ENCODE measurements around the gene ST3GAL3.

Gene ST3GAL3

GRCh38 chr1:43699281-43699680 is 8.1 kb upstream of the ST3GAL3 start:
- H3K27ac ChIP-seq (ENCODE audit: low read depth, low read length), result no peak overlapping the region
- no peaks in the 10 kb centered on the region for H3K9me3 ChIP-seq (ENCODE audit: control insufficient read depth in 1 of 2, low read length in 2 of 2)
- peaks cover 71 to 96% of the 10 kb centered on the region in 2 donors for H3K36me3 ChIP-seq (ENCODE audit: control insufficient read depth in 1 of 2, insufficient read depth in 2 of 2, low read length in 2 of 2)
- H3K27me3 ChIP-seq (ENCODE audit: control insufficient read depth in 1 of 2, insufficient read depth in 2 of 2, low read length in 2 of 2), result no peaks in the 10 kb centered on the region
- H3K9ac ChIP-seq (ENCODE audit: low read depth in 1 of 2, low read length in 2 of 2), result no peak overlapping the region
- H3K4me1 ChIP-seq (ENCODE audit: control insufficient read depth in 1 of 2, insufficient read depth in 2 of 2, low read length in 2 of 2), result no peaks in the 10 kb centered on the region
- H3K4me3 ChIP-seq (ENCODE audit: low read depth in 1 of 2, low read length in 2 of 2), result no peak overlapping the region

- no peak overlapping the region for H3K4me3 ChIP-seq (ENCODE audit: low read depth in 1 of 2, low read length in 2 of 2)
- peaks cover 16 to 18% of the 10 kb centered on the region in 2 donors for H3K4me1 ChIP-seq (ENCODE audit: control insufficient read depth in 1 of 2, insufficient read depth in 2 of 2, low read length in 2 of 2)
- H3K36me3 ChIP-seq (ENCODE audit: control insufficient read depth in 1 of 2, insufficient read depth in 2 of 2, low read length in 2 of 2), result peaks cover 39 to 65% of the 10 kb centered on the region in 2 donors
- no peak overlapping the region for H3K9ac ChIP-seq (ENCODE audit: low read depth in 1 of 2, low read length in 2 of 2)
- H3K27ac ChIP-seq (ENCODE audit: low read depth, low read length), result no peak overlapping the region
- no peaks in the 10 kb centered on the region for H3K27me3 ChIP-seq (ENCODE audit: control insufficient read depth in 1 of 2, insufficient read depth in 2 of 2, low read length in 2 of 2)
- H3K9me3 ChIP-seq (ENCODE audit: control insufficient read depth in 1 of 2, low read length in 2 of 2), result no peaks in the 10 kb centered on the region
These were observed 3.5 kb upstream of the ST3GAL3 start for GRCh38 chr1:43703836-43704235.

GRCh38 chr1:43704838-43705237 is 2.5 kb upstream of the ST3GAL3 start:
- Histone ChIP-seq H3K4me1 (ENCODE audit: control insufficient read depth in 1 of 2, insufficient read depth in 2 of 2, low read length in 2 of 2) (peaks cover 16 to 18% of the 10 kb centered on the region in 2 donors), H3K9me3 (ENCODE audit: control insufficient read depth in 1 of 2, low read length in 2 of 2) (no peaks in the 10 kb centered on the region), H3K4me3 (ENCODE audit: low read depth in 1 of 2, low read length in 2 of 2) (no peak overlapping the region), H3K27me3 (ENCODE audit: control insufficient read depth in 1 of 2, insufficient read depth in 2 of 2, low read length in 2 of 2) (no peaks in the 10 kb centered on the region), H3K27ac (ENCODE audit: low read depth, low read length) (no peak overlapping the region), H3K36me3 (ENCODE audit: control insufficient read depth in 1 of 2, insufficient read depth in 2 of 2, low read length in 2 of 2) (peaks cover 39 to 55% of the 10 kb centered on the region in 2 donors), H3K9ac (ENCODE audit: low read depth in 1 of 2, low read length in 2 of 2) (no peak overlapping the region)

DNA sequence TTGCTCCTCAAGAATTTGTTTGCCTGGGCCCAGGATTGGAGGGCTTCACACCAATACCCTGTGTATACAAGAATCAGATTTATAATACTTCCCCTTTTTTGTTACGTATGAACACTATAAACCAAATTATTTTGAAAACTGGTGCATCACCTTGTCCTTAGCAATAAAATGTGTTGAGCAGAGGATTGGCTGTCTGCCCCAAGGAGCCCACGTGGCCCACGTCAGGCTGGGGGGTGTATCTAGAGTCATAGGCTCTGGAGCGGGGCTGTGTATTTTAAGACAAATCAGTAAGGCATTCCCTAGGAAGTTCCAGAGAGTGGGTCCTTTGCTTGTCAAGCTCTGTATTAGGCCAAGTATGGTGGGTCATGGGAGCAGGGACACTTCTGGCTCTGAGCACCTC is 2.0 kb upstream of the ST3GAL3 start:
- no peaks in the 10 kb centered on the region for H3K9me3 ChIP-seq (ENCODE audit: control insufficient read depth in 1 of 2, low read length in 2 of 2)

DNA sequence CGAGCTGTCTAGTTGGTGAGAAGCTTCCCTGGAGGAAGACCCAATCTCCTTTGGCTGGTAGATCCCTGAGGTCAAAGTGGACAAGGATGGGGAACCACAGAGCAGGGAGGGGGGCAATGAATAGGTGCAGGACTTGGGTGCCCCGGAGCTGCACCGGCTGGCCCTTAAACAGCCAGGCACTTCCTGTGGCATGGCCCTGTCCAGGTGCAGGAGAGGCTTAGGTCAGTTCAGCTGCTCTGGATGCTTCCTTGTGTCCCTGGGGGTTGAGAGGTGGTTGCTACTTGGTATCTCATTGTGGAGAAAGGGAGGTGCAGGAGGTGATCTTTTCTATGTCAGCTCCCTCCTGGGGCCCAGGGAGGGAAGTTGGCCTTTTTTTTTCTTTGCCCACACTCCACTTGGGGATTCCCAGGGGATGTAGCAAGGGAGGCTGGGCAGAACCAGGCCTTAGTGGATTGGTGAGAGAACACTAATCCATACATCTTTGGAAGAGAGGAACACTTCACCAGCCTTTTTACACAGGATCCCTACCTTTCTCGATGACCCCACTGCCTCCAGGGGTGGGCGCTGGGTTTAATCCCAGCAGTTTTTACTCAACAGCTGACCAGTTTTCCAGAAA is 1.2 kb upstream of the ST3GAL3 start:
- Histone ChIP-seq H3K4me3 (ENCODE audit: low read depth in 1 of 2, low read length in 2 of 2) (peak overlapping the region in 1 of 2 donors; percentile 91), H3K27me3 (ENCODE audit: control insufficient read depth in 1 of 2, insufficient read depth in 2 of 2, low read length in 2 of 2) (no peaks in the 10 kb centered on the region), H3K9me3 (ENCODE audit: control insufficient read depth in 1 of 2, low read length in 2 of 2) (no peaks in the 10 kb centered on the region), H3K36me3 (ENCODE audit: control insufficient read depth in 1 of 2, insufficient read depth in 2 of 2, low read length in 2 of 2) (peaks cover 35 to 45% of the 10 kb centered on the region in 2 donors), H3K9ac (ENCODE audit: low read depth in 1 of 2, low read length in 2 of 2) (no peak overlapping the region), H3K27ac (ENCODE audit: low read depth, low read length) (no peak overlapping the region), H3K4me1 (ENCODE audit: control insufficient read depth in 1 of 2, insufficient read depth in 2 of 2, low read length in 2 of 2) (peaks cover 16 to 18% of the 10 kb centered on the region in 2 donors)

More for the DNA sequence above, 2.0 kb upstream of the ST3GAL3 start:
- no peak overlapping the region for H3K4me3 ChIP-seq (ENCODE audit: low read depth in 1 of 2, low read length in 2 of 2)
- H3K9ac ChIP-seq (ENCODE audit: low read depth in 1 of 2, low read length in 2 of 2), result no peak overlapping the region
- H3K27ac ChIP-seq (ENCODE audit: low read depth, low read length), result no peak overlapping the region
- no peaks in the 10 kb centered on the region for H3K27me3 ChIP-seq (ENCODE audit: control insufficient read depth in 1 of 2, insufficient read depth in 2 of 2, low read length in 2 of 2)
- peaks cover 16 to 18% of the 10 kb centered on the region in 2 donors for H3K4me1 ChIP-seq (ENCODE audit: control insufficient read depth in 1 of 2, insufficient read depth in 2 of 2, low read length in 2 of 2)
- peaks cover 38 to 50% of the 10 kb centered on the region in 2 donors for H3K36me3 ChIP-seq (ENCODE audit: control insufficient read depth in 1 of 2, insufficient read depth in 2 of 2, low read length in 2 of 2)

DNA sequence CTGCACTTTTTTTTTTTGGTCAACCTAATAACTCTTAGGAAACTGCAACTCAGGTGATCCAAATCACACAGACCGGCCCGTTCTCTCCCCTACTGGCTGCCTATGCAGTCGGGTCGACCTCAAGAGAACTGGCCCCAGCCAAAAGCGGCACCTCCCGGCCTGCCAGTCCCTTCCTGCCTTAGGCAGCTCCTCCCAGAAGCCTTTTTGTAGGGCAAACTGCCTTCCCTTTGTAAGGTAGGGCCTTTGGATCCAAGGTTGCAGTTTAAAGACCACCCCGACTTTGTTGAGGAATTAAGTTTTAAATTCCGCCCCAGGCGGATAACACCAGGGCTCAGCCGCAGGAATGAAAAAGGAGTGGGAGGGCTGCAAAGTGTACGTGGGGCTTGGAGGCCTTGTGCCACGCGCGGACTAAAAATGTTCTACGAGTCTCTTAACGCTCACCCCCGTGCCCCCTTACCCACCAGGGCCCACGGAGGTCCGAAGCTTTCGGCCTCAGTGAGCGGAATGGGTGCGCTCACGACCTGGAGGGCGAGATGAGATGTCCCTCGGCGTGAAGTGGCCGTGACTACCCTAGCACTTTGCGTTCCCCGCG is 642 bp upstream of the ST3GAL3 start:
- Histone ChIP-seq H3K4me1 (ENCODE audit: control insufficient read depth in 1 of 2, insufficient read depth in 2 of 2, low read length in 2 of 2) (peaks cover 16 to 18% of the 10 kb centered on the region in 2 donors), H3K36me3 (ENCODE audit: control insufficient read depth in 1 of 2, insufficient read depth in 2 of 2, low read length in 2 of 2) (peaks cover 29 to 39% of the 10 kb centered on the region in 2 donors), H3K9ac (ENCODE audit: low read depth in 1 of 2, low read length in 2 of 2) (peak overlapping the region; percentile 66 to 84), H3K27ac (ENCODE audit: low read depth, low read length) (no peak overlapping the region), H3K4me3 (ENCODE audit: low read depth in 1 of 2, low read length in 2 of 2) (peak overlapping the region; percentile 78 to 91), H3K9me3 (ENCODE audit: control insufficient read depth in 1 of 2, low read length in 2 of 2) (no peaks in the 10 kb centered on the region), H3K27me3 (ENCODE audit: control insufficient read depth in 1 of 2, insufficient read depth in 2 of 2, low read length in 2 of 2) (no peaks in the 10 kb centered on the region)

- Histone ChIP-seq H3K4me3 (ENCODE audit: low read depth in 1 of 2, low read length in 2 of 2) (peak overlapping the region; percentile 78 to 91), H3K27ac (ENCODE audit: low read depth, low read length) (peak overlapping the region; percentile 39), H3K27me3 (ENCODE audit: control insufficient read depth in 1 of 2, insufficient read depth in 2 of 2, low read length in 2 of 2) (no peaks in the 10 kb centered on the region), H3K9me3 (ENCODE audit: control insufficient read depth in 1 of 2, low read length in 2 of 2) (no peaks in the 10 kb centered on the region), H3K9ac (ENCODE audit: low read depth in 1 of 2, low read length in 2 of 2) (peak overlapping the region; percentile 33 to 37), H3K36me3 (ENCODE audit: control insufficient read depth in 1 of 2, insufficient read depth in 2 of 2, low read length in 2 of 2) (peaks cover 21 to 27% of the 10 kb centered on the region in 2 donors), H3K4me1 (ENCODE audit: control insufficient read depth in 1 of 2, insufficient read depth in 2 of 2, low read length in 2 of 2) (peaks cover 16 to 18% of the 10 kb centered on the region in 2 donors)
These were observed 670 bp downstream of the ST3GAL3 start for GRCh38 chr1:43708002-43708410.

DNA sequence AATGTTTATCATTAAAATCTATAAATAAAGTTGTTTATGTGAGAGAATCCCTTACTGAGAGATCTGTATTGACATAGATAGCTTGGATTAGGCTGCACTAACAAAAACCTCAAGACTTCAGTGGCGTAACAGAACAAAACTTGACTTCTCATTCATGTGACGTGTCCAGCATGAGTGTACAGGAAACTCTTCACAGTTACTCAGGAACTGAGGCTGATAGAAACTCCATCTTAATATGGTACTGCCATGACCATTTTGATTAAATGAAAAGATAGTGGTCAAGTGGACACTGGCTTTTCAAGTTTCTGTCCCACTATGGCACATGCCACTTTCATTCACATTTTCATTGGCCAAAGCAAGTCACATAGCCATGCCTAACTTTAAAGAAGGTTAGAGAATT is 3.7 kb downstream of the ST3GAL3 start:
- H3K4me1 ChIP-seq (ENCODE audit: control insufficient read depth in 1 of 2, insufficient read depth in 2 of 2, low read length in 2 of 2), result peaks cover 15 to 18% of the 10 kb centered on the region in 2 donors
- no peaks in the 10 kb centered on the region for H3K36me3 ChIP-seq (ENCODE audit: control insufficient read depth in 1 of 2, insufficient read depth in 2 of 2, low read length in 2 of 2)
- no peaks in the 10 kb centered on the region for H3K27me3 ChIP-seq (ENCODE audit: control insufficient read depth in 1 of 2, insufficient read depth in 2 of 2, low read length in 2 of 2)
- H3K4me3 ChIP-seq (ENCODE audit: low read depth in 1 of 2, low read length in 2 of 2), result no peak overlapping the region
- no peaks in the 10 kb centered on the region for H3K9me3 ChIP-seq (ENCODE audit: control insufficient read depth in 1 of 2, low read length in 2 of 2)
- H3K9ac ChIP-seq (ENCODE audit: low read depth in 1 of 2, low read length in 2 of 2), result no peak overlapping the region
- no peak overlapping the region for H3K27ac ChIP-seq (ENCODE audit: low read depth, low read length)

DNA sequence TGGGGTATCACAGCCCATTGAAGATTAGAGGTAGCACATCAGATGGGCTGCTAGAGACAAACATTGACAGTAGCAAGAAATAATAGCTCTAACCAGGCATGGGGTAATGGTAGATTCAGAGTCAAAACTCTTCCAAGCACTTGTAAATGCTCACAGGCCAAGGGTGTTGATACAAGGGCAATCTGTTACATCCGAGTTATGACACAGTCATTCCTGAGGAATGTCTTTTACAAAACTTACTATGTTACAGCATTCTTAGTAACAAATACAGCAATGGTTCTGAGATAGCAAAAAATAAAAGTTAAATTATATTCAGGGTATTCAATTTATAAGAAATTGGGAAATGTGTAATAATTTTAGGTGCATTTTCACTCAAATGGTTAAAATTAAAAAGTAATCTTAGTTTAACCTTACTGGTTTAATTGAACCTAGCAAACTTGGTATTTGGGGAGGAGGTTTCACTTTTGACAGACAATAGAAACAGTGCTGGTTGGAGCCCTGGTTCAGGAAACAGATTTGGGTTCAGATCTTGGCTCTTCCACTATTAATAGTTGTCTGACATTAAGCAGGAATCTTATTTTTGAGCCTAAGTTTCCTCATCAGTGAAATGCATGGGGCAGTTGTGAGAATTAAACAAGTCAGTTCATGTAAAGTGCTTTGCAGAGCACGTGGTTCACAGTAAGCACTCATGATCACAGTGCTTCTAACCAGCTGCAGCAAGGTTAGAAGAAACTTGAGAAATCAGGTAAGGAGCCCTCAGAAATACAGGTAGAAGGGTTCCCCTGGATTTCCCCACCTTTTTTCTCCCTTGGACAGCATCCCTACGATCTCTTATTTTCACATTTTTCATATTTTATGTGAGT is 4.4 kb downstream of the ST3GAL3 start:
- Histone ChIP-seq H3K9ac (ENCODE audit: low read depth in 1 of 2, low read length in 2 of 2) (no peak overlapping the region), H3K4me3 (ENCODE audit: low read depth in 1 of 2, low read length in 2 of 2) (no peak overlapping the region), H3K36me3 (ENCODE audit: control insufficient read depth in 1 of 2, insufficient read depth in 2 of 2, low read length in 2 of 2) (no peaks in the 10 kb centered on the region), H3K9me3 (ENCODE audit: control insufficient read depth in 1 of 2, low read length in 2 of 2) (no peaks in the 10 kb centered on the region), H3K4me1 (ENCODE audit: control insufficient read depth in 1 of 2, insufficient read depth in 2 of 2, low read length in 2 of 2) (peaks cover 8 to 11% of the 10 kb centered on the region in 2 donors), H3K27me3 (ENCODE audit: control insufficient read depth in 1 of 2, insufficient read depth in 2 of 2, low read length in 2 of 2) (no peaks in the 10 kb centered on the region), H3K27ac (ENCODE audit: low read depth, low read length) (no peak overlapping the region)
